ENCODE data around the gene ZNG1F. TPM values are rescaled to one million over a fixed set of nuclear protein-coding genes. Genes with fewer than 3 reads are reported as not detected.
"Not testable (repeated sequence)": the region's sequence is repeated elsewhere in the genome, so short reads cannot be mapped to it uniquely, and the experiment has no call there.

ZNG1F gene
- total RNA-seq, 2 experiments from 2014 or later, result 7.2 to 13.3 TPM

DNA sequence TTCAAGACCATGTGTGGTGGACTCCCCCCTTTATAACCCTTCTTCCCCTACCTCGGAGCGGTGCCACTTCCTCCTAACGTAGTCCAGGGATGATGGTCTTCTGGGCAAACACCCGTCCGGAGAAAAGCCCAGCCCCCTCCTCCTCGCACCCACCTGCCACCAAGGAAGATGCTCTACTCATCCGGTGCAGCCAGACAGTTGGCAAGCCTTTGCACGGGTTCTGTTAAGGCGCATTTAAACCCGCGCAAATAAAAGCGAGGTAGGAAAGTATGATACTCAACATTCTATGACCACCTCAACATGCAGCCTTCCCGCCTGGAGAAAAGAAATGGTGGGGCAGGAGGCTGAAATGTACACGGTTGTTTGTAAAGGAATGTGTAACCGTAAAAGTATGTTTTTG is 60.5 kb downstream of the ZNG1F start, which contains the start of gene FOXD4L6:
TSS of gene FOXD4L6 (minus strand) at position 101 of the 400 bp plus-strand sequence. CDS start 298 bp downstream, outside the sequence.
- DNase-seq; POLR2A ChIA-PET; H3K4me1 Mint-ChIP-seq; H3K27ac Mint-ChIP-seq; H3K9me3 Mint-ChIP-seq; H3K4me3 Mint-ChIP-seq; H3K36me3 Mint-ChIP-seq (ENCODE audit: low read depth); CTCF ChIA-PET; H3K27me3 Mint-ChIP-seq: not testable (repeated sequence)

DNA sequence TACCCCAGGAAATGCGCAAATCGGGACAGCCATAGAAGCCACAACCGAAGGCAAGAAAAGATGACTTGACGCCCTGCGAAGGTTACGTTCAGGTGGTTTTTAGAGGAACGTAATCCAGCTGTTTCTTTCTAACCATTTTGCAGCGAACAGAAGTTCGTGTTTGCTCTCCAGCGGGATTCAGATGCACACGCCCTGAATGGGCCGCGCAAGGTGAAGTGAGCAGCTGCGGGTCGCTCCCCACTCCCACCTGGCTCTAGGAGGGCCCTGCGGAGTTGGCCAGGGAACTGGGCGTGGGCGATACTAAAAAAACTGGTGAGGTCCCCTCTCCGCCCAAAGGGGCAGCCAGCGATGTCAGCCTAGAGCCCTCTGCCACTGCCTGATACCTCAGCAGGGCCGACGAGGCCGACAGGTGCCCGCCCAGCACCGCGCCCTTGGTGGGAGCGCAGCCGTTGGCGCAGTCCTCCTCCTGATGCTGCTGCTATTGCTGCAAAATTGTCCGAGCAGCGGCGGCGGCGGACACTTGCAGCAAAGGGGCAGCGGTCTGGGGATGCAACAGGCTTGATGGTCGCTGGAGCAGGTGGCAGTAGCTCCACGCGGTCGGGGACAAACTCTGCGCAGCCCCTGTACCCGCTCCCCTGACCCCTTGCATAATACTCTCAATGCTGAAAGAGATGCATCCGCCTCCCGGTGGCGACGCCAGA is 62.2 kb downstream of the ZNG1F start:
- H3K27me3 Mint-ChIP-seq; CTCF ChIA-PET; POLR2A ChIA-PET; H3K9me3 Mint-ChIP-seq; DNase-seq; H3K4me3 Mint-ChIP-seq; H3K27ac Mint-ChIP-seq; H3K4me1 Mint-ChIP-seq; H3K36me3 Mint-ChIP-seq (ENCODE audit: low read depth): not testable (repeated sequence)

GRCh38 chr9:41125936-41126335 is 63.2 kb downstream of the ZNG1F start:
- DNase-seq; H3K9me3 Mint-ChIP-seq; POLR2A ChIA-PET; H3K4me1 Mint-ChIP-seq; H3K27me3 Mint-ChIP-seq; H3K36me3 Mint-ChIP-seq (ENCODE audit: low read depth); CTCF ChIA-PET; H3K4me3 Mint-ChIP-seq; H3K27ac Mint-ChIP-seq: not testable (repeated sequence)

DNA sequence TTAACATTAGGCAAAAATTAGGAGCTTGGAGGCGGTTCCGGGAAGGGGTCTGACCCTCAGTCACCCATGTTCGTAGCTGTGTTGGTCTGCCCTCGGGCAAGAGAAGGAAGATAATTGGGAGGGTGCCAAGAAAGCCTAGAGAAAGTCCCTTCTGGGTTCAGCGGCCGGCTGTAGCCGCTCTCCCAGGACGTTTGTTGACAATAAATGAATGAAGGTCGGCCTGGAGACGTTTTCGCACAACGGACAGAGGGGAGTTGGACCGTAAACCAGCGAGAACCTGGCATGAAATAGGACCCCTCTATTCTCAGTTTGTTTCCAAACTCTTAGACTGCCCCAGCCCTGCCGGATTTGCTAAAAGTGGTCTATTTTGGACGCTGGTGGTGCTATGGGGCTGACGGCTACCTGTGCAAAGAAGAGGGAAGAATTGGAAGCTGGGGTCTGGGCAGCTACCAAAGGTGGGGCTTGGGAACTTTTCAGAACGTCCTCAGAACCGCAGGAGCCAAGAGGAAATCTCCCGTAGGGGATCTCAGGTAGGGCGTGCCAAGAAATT is 63.9 kb downstream of the ZNG1F start:
- CTCF ChIA-PET; H3K9me3 Mint-ChIP-seq; H3K4me1 Mint-ChIP-seq; H3K4me3 Mint-ChIP-seq; H3K27me3 Mint-ChIP-seq; H3K27ac Mint-ChIP-seq; H3K36me3 Mint-ChIP-seq (ENCODE audit: low read depth); DNase-seq; POLR2A ChIA-PET: not testable (repeated sequence)

DNA sequence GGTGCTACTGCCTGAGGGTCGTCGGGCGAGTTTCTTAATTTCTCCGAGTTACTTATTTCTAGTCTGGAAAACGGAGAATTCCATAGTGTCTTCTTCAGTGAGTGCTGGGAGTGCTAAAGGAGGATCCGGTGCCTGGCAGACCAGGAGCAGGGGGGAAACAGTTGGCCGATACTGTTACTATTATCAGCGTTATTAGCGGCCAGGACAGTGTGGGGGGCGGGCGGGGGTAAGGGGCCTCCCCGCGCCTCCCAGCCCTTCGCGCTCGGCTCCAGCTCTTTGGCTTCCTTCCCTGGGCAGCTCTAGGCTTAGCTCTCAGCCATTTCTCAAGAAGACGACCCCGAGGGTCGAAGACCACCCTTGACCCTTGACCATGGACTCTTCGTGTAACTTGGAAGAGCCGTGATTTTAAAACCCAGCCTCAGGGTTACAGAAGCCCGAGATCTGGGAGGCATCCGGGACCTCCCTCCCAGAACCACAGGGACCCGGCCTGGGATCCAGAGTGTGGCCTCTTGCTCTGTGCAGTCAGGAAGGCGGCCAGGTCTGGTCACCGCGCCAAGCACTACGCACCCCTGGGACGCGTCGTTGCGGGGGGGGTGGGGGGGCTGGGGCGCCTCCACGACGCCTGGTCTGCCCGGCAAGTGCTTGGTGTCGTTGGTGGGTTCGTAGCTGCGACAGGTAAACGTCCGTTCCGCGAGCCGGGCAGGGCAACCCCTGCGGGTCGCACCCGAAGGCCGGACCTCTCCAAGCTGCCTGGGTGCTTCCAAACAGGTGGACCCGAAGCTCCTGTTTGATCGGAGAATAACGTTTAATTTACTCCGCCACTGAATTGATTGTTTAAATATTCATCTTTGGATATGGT is 64.6 kb downstream of the ZNG1F start:
- POLR2A ChIA-PET; H3K4me1 Mint-ChIP-seq; H3K27ac Mint-ChIP-seq; H3K36me3 Mint-ChIP-seq (ENCODE audit: low read depth); H3K4me3 Mint-ChIP-seq; CTCF ChIA-PET; H3K9me3 Mint-ChIP-seq; H3K27me3 Mint-ChIP-seq; DNase-seq: not testable (repeated sequence)

DNA sequence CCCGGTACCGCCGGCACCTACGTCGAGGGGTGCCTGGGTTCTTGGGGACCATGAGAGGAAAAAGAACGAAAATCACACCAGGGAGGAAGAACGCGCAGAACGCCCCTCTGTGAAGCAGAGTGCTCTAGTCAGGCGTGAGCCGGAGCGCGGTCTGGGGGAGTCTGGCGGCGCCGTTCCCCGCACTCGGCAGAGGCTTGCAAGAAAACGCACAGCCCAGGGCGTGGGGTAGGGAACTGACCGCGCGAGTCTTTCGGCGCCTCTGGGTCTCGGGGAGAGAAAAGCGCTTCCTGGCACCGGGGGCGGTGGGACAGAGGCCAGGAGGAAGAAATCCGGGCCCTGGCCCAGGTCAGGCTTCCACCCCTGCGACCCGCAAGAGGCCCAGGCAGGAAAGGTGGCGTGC is 65.3 kb downstream of the ZNG1F start:
- H3K36me3 Mint-ChIP-seq (ENCODE audit: low read depth); POLR2A ChIA-PET; H3K9me3 Mint-ChIP-seq; CTCF ChIA-PET; DNase-seq; H3K27ac Mint-ChIP-seq; H3K27me3 Mint-ChIP-seq; H3K4me1 Mint-ChIP-seq; H3K4me3 Mint-ChIP-seq: not testable (repeated sequence)

- POLR2A ChIA-PET; H3K9me3 Mint-ChIP-seq; H3K4me3 Mint-ChIP-seq; DNase-seq; H3K27ac Mint-ChIP-seq; H3K4me1 Mint-ChIP-seq; H3K36me3 Mint-ChIP-seq (ENCODE audit: low read depth); H3K27me3 Mint-ChIP-seq; CTCF ChIA-PET: not testable (repeated sequence)
These were observed 65.7 kb downstream of the ZNG1F start for GRCh38 chr9:41123396-41123795.

DNA sequence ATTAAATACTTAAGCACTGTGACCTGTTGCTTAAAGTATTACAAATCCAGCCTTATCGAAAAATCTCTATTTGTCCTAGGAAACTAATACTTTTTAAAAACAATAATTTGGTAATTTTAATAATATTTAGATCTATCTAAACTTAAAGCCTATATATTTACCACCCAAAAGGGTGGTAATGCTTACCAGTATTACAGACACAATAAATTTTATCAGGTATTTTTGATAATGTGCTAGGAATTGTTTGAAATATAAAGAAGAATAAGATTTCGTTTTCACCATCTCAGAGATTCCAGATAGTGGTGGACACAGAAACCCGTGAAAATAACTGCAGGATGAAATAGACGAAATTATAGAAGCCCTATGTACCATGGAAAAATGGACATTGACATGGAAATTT is 68.4 kb downstream of the ZNG1F start:
- H3K36me3 Mint-ChIP-seq (ENCODE audit: low read depth); POLR2A ChIA-PET; H3K4me1 Mint-ChIP-seq; H3K9me3 Mint-ChIP-seq; H3K27me3 Mint-ChIP-seq; H3K27ac Mint-ChIP-seq; DNase-seq; H3K4me3 Mint-ChIP-seq; CTCF ChIA-PET: not testable (repeated sequence)

GRCh38 chr9:41119719-41120118 is 69.4 kb downstream of the ZNG1F start:
- H3K9me3 Mint-ChIP-seq, H3K4me3 Mint-ChIP-seq: not testable (repeated sequence)

DNA sequence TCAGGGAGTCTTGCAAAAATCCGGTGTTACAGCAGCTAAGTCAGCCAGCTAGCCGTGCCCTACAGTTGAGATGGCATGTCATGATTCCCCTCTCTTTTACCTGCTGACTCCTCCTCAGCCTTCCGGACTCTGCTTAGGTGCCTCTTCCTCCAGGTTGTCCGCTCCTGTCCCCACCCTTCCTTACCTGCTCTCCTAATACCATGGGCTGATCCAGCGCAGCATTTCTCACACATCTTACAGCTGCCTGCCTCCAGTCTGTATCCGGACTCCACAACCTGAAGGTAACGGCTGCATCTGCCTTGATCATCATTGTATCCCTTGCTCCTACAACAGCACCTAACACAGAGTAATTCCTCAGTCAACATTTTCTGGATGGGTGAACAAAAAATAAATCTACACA is 69.8 kb downstream of the ZNG1F start:
- H3K4me1 Mint-ChIP-seq; CTCF ChIA-PET; H3K4me3 Mint-ChIP-seq; DNase-seq; POLR2A ChIA-PET; H3K27me3 Mint-ChIP-seq; H3K27ac Mint-ChIP-seq; H3K36me3 Mint-ChIP-seq (ENCODE audit: low read depth); H3K9me3 Mint-ChIP-seq: not testable (repeated sequence)

More at GRCh38 chr9:41119719-41120118, 69.4 kb downstream of the ZNG1F start:
- CTCF ChIA-PET; POLR2A ChIA-PET; DNase-seq; H3K27ac Mint-ChIP-seq; H3K36me3 Mint-ChIP-seq (ENCODE audit: low read depth); H3K27me3 Mint-ChIP-seq; H3K4me1 Mint-ChIP-seq: not testable (repeated sequence)

DNA sequence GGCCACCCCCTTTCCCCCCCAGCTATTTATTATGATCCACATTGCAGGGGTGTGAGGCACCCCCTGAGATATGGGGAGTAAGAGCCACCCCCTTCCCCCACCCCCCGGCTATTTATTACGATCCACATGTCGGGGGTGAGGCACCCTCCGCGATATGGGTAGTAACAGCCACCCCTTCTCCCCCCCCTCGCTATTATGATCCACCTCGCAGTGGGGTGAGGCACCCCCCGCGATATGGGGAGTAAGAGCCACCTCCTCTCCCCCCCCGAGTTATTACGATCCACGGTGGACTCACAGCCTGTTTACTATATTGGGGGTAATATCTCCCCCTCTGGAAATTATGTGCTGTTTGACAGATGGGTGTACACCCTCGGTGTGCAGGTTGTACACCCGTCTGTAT is 75.8 kb downstream of the ZNG1F start:
- H3K4me1 Mint-ChIP-seq; H3K27me3 Mint-ChIP-seq; H3K9me3 Mint-ChIP-seq; CTCF ChIA-PET; DNase-seq; H3K4me3 Mint-ChIP-seq; POLR2A ChIA-PET; H3K36me3 Mint-ChIP-seq (ENCODE audit: low read depth); H3K27ac Mint-ChIP-seq: not testable (repeated sequence)

DNA sequence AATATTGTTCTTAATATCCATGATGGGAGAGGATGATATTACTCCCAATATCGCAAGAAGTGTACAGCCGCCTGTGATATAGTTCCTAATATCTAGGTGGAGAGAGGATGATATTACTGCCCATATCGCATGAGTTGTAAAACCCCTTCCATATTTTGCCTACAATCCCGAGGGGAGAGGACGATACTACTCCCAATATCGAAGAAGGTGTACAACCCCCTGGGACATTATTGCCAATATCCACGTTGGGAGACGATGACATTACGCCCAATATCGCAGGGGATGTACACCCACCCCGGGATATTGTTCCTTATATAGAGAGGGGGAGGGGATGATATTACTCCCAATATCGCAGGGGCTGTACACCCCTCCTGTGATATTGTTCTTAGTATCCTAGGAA is 77.7 kb downstream of the ZNG1F start:
- DNase-seq; H3K4me1 Mint-ChIP-seq; H3K9me3 Mint-ChIP-seq; H3K27me3 Mint-ChIP-seq; CTCF ChIA-PET; H3K4me3 Mint-ChIP-seq; POLR2A ChIA-PET; H3K36me3 Mint-ChIP-seq (ENCODE audit: low read depth); H3K27ac Mint-ChIP-seq: not testable (repeated sequence)

- H3K27me3 Mint-ChIP-seq; DNase-seq; H3K36me3 Mint-ChIP-seq (ENCODE audit: low read depth); H3K4me1 Mint-ChIP-seq; H3K9me3 Mint-ChIP-seq; H3K4me3 Mint-ChIP-seq; CTCF ChIA-PET; POLR2A ChIA-PET; H3K27ac Mint-ChIP-seq: not testable (repeated sequence)
These were observed 78.2 kb downstream of the ZNG1F start for GRCh38 chr9:41110913-41111312.

DNA sequence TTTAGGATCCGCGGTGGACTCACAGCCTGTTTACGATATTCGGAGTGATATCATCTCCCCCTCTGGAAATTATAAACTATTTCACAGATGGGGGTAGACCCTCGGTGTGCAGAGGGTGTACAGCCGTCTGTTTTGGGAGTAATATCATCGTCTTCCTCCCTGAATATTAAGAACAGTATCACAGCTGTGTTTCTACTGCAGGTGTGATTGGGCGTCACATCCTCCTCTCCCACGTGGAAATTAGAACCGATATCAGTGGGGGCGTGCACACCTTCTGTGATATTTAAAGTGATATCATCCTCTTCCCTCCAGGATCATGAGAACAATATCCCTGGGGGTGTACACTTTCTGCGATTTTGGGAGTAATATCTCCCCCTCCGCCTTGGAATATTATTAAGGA is 79.9 kb downstream of the ZNG1F start:
- DNase-seq, H3K27ac Mint-ChIP-seq, POLR2A ChIA-PET: not testable (repeated sequence)

More for the DNA sequence above, 79.9 kb downstream of the ZNG1F start:
- H3K27me3 Mint-ChIP-seq; H3K4me1 Mint-ChIP-seq; H3K4me3 Mint-ChIP-seq; H3K9me3 Mint-ChIP-seq; H3K36me3 Mint-ChIP-seq (ENCODE audit: low read depth); CTCF ChIA-PET: not testable (repeated sequence)

All from activated CD4-positive, alpha-beta T cell treated with anti-CD3 and anti-CD28 coated beads, Interleukin-2, amount 10 ng/mL, durations not matched to agents 7 days and 5 days (primary cell).